DMS 273 (cell line): ENCODE measurements around the gene PLEKHG4B.

Source experiments
- DNase-seq: peaks from one replicate; lab custom pipeline; 2025; ENCODE audit not compliant: unreplicated experiment; lab: John Stamatoyannopoulos, UW

The PLEKHG4B gene

GRCh38 chr5:186091-187041, 94.4 kb downstream of the PLEKHG4B start:
- DNase-seq: no peak

GRCh38 chr5:187042-187431, 95.1 kb downstream of the PLEKHG4B start:
- no peak for DNase-seq

GRCh38 chr5:187617-188451, 95.9 kb downstream of the PLEKHG4B start:
- DNase-seq: peak; percentile 26

- DNase-seq: peak; percentile 96
These were observed 96.8 kb downstream of the PLEKHG4B start for GRCh38 chr5:188488-189481.

GRCh38 chr5:189486-189885, 97.5 kb downstream of the PLEKHG4B start:
- DNase-seq: no peak

- DNase-seq: no peak
These were observed 98.0 kb downstream of the PLEKHG4B start for GRCh38 chr5:189976-190365.

- DNase-seq: no peak
These were observed 98.5 kb downstream of the PLEKHG4B start for GRCh38 chr5:190366-191035.

- DNase-seq: peak; percentile 67
These were observed 99.3 kb downstream of the PLEKHG4B start, which contains the start of gene LRRC14B for GRCh38 chr5:191036-191948. TSS of gene LRRC14B (plus strand) at chr5:191495. CDS start at chr5:191539, 44 bp downstream.

- DNase-seq: no peak
These were observed 100.2 kb downstream of the PLEKHG4B start for GRCh38 chr5:191949-192690.

- no peak for DNase-seq
These were observed 100.7 kb downstream of the PLEKHG4B start for GRCh38 chr5:192691-192969.

GRCh38 chr5:192970-193831, 101.2 kb downstream of the PLEKHG4B start:
- no peak for DNase-seq

- no peak for DNase-seq
These were observed 102.1 kb downstream of the PLEKHG4B start for GRCh38 chr5:194102-194501.

GRCh38 chr5:194603-195209, 102.7 kb downstream of the PLEKHG4B start:
- DNase-seq: no peak

- no peak for DNase-seq
These were observed 103.6 kb downstream of the PLEKHG4B start for GRCh38 chr5:195401-196160.

GRCh38 chr5:196350-196749, 104.4 kb downstream of the PLEKHG4B start:
- DNase-seq: no peak

GRCh38 chr5:197031-197430, 105.1 kb downstream of the PLEKHG4B start:
- DNase-seq: peak; percentile 21
